Activated CD4-positive, alpha-beta T cell treated with anti-CD3 and anti-CD28 coated beads for 24 hours (primary cell): ENCODE data around the gene UST.
A peak's percentile ranks its signal among the peaks of the same experiment; 100 is the strongest.

Experiments
- DNase-seq, 2 donors: peaks; one replicate each; pipeline ENCODE4 v3.0.0-alpha.2; 2020; ENCODE audit warnings: low read depth in 2 of 2

UST gene

DNA sequence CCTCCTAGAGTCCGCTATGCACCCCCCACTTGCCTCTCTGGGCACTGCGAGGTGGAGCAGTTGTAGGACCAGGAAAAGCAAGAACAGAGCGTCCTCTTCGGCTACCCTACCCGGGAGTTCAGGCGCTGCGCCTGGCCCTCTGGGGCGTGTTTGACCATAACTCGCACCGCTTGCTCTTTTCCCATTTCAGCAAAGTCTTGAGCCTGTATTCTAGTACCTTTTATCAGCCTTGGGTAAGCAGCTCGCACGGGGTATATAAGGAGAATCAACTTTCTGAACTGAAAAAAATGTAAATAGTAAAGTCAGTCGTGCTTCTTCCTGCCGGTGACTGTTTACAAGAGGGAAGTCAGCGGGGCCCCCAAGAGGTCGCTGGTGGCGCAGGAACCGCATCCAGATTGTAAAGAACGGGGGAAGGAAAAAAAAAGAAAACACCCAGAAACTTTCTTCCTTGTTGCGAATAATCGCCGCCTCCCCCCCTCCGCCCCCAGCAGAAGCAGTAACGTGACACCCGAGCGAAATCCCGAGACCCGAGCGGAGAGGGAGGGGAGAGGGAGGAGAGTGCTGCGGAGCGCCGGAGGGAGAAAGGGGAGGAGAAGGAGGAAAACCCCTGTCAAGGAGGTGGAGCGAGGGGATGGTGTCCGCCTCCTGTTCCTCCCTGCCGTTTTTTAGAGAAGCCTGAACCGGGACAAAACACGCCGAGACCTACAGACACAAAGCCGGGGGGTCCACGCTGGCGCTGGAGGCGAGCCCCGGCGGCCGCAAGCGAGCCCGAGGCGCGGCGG lies at the start of gene UST:
UST (plus strand) TSS at position 668 of the 782 bp plus-strand sequence. CDS start 401 bp downstream, outside the sequence.
- DNase-seq: peak; percentile 27 to 34

- DNase-seq: no peak
Observed at GRCh38 chr6:148697895-148698440, 48.9 kb upstream of the UST start.

GRCh38 chr6:148698671-148699180 lies 48.1 kb upstream of the UST start:
- DNase-seq: no peak

GRCh38 chr6:148700047-148700715 lies 46.6 kb upstream of the UST start:
- no peak for DNase-seq

DNA sequence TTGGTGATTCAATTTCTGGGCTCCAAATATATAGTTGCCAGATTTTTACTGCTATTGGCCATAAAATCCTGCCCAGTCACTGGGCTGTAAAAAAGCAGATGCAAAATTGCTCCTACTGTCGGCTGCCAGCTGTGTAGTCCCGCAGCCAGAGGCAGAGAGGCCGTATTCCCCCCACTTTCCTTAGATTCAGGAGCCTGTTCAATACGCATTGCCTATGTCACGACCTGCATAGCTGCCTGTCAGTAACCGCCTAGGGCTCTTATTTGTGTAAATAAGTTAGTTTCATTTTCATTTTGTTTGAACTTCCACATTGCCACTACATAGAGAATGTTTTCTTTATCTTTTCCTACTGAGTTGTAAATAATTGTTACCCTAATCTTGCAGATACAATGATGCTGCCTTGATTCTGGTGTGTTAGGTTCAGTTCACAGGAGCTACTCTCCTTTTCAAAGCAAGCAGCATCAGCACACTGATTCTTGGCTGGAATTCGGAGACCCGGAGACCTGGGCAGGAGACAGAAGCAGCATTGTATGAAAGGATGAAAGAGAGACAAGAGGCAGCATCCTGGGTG lies 46.0 kb upstream of the UST start:
- DNase-seq: no peak

GRCh38 chr6:148701375-148701774 lies 45.5 kb upstream of the UST start:
- DNase-seq: no peak

DNA sequence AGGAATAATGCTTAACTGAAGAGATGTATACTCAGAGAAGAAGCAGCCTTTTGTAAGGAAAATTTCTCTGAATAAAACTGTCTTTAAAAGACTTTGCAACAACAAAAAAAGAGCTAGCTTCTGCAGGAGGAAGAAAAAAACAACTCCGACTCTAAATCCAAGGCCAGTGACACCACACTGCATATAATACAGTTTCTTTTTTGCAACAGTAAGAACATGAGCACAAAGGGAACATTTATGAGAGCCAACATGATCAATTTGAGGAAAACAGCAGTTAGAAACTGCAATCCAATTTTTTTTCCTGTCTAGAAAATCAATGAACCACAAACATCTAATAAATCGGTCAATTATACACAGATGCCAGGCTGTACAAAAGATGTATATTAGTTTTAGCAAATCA lies 42.9 kb upstream of the UST start:
- DNase-seq: no peak

DNA sequence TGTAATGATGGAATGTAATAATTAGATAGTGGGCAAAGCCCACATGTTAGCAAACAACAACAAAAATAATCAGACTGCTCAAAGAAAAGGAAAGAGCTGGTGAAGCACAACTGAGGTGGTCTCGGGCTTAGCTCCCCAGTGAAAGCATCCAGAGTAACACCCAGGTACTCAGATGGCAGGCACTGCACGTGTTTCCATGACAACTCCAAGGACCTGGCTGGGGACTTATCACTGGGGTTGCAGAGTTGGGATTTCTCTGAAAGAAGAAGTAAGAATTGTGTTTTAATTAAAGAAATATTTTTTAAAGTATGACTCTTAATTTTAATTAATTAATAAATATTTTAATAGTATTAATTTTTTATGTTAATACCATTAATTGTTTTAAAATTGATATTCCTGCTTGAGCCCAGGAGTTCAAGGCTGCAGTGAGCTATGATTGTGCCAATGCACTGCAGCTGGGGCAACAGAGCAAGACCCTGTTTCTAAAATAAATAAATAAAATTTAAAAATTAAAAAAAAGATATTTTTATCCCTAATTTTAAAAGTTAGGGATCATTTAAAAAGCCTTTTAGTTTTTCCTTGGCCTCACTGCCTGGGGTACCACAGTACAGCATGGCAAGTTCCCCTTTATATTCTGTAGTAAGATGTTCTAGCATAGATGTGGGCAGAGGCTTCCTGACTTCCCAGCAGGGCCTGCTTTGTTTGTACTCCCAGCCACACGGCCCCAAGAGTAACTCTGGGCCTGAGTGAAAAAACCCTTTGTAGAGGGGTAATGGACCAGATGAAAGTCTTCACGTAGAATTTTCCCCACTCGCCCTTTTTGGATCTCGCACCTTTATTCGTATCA lies 42.2 kb upstream of the UST start:
- no peak for DNase-seq

GRCh38 chr6:148708707-148709106 lies 38.1 kb upstream of the UST start:
- no peak for DNase-seq

GRCh38 chr6:148709577-148709976 lies 37.3 kb upstream of the UST start:
- no peak for DNase-seq

- no peak for DNase-seq
Observed at GRCh38 chr6:148711833-148712654, 34.8 kb upstream of the UST start.

DNA sequence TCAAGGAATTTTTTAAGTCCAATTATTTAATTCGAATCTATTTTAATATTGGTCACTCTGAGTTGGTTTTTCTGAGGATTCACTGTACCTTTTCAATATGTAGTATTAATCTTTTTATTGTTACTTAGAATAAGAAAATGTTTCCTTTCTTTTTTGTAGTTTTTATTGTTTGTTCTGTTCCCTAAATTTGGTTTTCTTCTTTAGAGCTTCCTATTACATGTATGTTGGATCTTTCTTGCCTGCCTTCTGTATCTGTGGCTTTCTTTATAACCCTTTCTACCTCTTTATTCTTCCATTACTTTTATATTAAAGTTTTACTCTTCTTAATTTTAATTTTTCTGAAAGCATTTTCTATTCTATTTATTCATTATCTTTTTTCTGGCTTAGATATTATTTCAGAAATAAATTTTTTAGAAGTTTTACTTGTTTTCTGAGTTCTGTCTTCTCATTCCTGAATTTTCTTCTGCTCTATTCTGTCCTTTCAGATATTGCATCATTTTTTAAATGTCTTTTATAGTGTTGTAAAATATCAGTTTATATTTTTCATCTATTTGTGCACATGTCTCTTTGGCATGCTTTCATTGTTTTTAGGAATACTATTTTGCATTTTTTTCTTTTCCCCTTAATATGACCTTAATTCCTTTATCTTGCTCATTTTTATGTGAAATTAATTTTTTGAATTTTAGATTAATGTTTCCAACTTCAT lies 33.6 kb upstream of the UST start:
- no peak for DNase-seq

GRCh38 chr6:148713921-148714320 lies 32.9 kb upstream of the UST start:
- no peak for DNase-seq

- DNase-seq: no peak
Observed at GRCh38 chr6:148716811-148717210, 30.0 kb upstream of the UST start.

GRCh38 chr6:148720406-148720805 lies 26.4 kb upstream of the UST start:
- no peak for DNase-seq

- DNase-seq: no peak
Observed at GRCh38 chr6:148720897-148721296, 25.9 kb upstream of the UST start.

DNA sequence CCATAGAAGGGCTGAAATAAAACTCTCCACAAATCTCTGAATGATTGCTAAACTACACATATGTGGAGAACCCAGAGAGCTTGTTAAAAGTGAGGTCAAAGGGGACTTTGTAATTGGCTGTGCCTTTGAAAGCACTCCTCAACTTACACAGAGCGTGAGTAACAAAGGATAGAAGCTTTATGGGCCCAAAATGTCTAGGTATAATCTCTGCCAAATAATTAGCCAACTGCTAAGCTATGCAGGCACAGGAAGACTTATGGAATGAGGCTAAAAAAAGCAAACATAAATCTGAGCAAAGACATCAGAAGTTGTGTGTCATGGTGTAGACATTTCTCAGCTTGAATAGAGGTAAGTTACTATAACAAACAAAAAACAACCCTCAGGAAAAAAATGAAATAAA lies 23.3 kb upstream of the UST start:
- DNase-seq: no peak

GRCh38 chr6:148724428-148724827 lies 22.4 kb upstream of the UST start:
- DNase-seq: no peak

DNA sequence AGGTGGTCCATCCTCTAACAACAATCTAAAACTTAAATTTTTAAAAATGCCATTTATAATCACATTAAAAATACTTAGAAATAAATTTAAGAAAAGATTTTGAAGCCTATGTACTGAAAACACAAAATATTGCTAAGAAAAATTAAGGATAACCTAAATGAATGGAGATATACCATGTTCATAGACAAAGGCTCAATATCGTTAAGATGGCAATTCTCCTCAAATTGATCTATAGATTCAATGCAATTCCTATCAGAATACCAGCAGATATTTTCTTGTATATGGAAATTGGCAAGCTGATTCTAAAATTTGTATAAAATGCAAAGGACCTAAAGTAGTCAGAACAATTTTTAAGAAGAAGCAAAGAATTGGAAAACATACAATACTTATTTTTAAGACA lies 19.7 kb upstream of the UST start:
- no peak for DNase-seq

DNA sequence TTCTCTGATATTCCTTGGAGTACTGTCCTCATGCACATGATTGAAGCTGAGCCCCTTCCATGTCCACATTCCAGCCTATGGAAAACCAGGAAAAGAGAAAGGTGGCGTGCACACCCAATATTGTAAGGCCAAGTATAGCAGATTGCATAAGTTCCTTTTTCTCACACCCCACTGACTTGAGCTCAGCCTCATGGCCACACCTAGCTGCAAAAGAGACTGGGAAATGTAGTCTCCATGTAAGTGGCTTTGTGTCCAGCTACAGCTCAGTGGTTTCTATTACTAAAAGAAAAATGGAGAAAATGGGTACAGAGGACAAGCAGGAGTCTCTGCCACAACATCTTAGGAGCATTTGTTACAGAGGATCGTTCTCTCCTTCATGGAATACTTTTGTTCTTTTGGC lies 10.8 kb upstream of the UST start:
- DNase-seq: no peak
